Measurements from ENCODE around the gene MRPS6.

MRPS6 gene

GRCh38 chr21:34135330-34135729 is 62.0 kb downstream of the MRPS6 start:
- no peak for DNase-seq

GRCh38 chr21:34141373-34141772 is 68.0 kb downstream of the MRPS6 start:
- DNase-seq = no peak

- DNase-seq = no peak
These were observed 70.4 kb downstream of the MRPS6 start for GRCh38 chr21:34143685-34144182.

GRCh38 chr21:34144224-34144623 is 70.8 kb downstream of the MRPS6 start:
- DNase-seq = no peak

GRCh38 chr21:34147792-34148418 is 74.5 kb downstream of the MRPS6 start:
- no peak for DNase-seq

GRCh38 chr21:34148419-34148804 is 75.0 kb downstream of the MRPS6 start:
- DNase-seq = no peak

- DNase-seq = no peak
These were observed 75.6 kb downstream of the MRPS6 start for GRCh38 chr21:34148826-34149558.

- no peak for DNase-seq
These were observed 79.1 kb downstream of the MRPS6 start for GRCh38 chr21:34152500-34152899.

GRCh38 chr21:34154878-34155277 is 81.5 kb downstream of the MRPS6 start:
- DNase-seq = no peak

- DNase-seq = no peak
These were observed 83.6 kb downstream of the MRPS6 start for GRCh38 chr21:34156957-34157356.

GRCh38 chr21:34157521-34157920 is 84.1 kb downstream of the MRPS6 start:
- DNase-seq = no peak

- DNase-seq = no peak
These were observed 85.8 kb downstream of the MRPS6 start for GRCh38 chr21:34158866-34159835.

- no peak for DNase-seq
These were observed 93.1 kb downstream of the MRPS6 start for GRCh38 chr21:34166468-34166867.

GRCh38 chr21:34170886-34171285 is 97.5 kb downstream of the MRPS6 start:
- DNase-seq = no peak

GRCh38 chr21:34174470-34174869 is 101.1 kb downstream of the MRPS6 start:
- no peak for DNase-seq

GRCh38 chr21:34176448-34176847 is 103.1 kb downstream of the MRPS6 start:
- no peak for DNase-seq

GRCh38 chr21:34177919-34178567 is 104.7 kb downstream of the MRPS6 start:
- DNase-seq = no peak

- no peak for DNase-seq
These were observed 106.0 kb downstream of the MRPS6 start for GRCh38 chr21:34179204-34179935.

GRCh38 chr21:34180407-34180806 is 107.0 kb downstream of the MRPS6 start:
- no peak for DNase-seq

- DNase-seq = no peak
These were observed 107.5 kb downstream of the MRPS6 start for GRCh38 chr21:34180826-34181359.

- DNase-seq = no peak
These were observed 108.2 kb downstream of the MRPS6 start for GRCh38 chr21:34181431-34182039.

All from NCI-H345 (cell line).